Activated T-cell treated with anti-CD3 and anti-CD28 coated beads, Interleukin-2, amount 50 U/mL, for 24 hours (primary cell): ENCODE data around the gene FER.
"Not testable (repeated sequence)": the region's sequence is repeated elsewhere in the genome, so short reads cannot be mapped to it uniquely, and the experiment has no call there.

Source experiments
- DNase-seq: peaks from one replicate; pipeline ENCODE4 v3.0.0-alpha.2; 2020
- H3K27ac Mint-ChIP-seq: 2 replicates; pipeline ENCODE4 v1.8.0; 2020; ENCODE audit warnings: mild to moderate bottlenecking, mixed read lengths
- H3K27me3 Mint-ChIP-seq: 2 replicates; pipeline ENCODE4 v1.8.0; 2020; ENCODE audit warnings: mixed read lengths
- H3K36me3 Mint-ChIP-seq: 2 replicates; pipeline ENCODE4 v1.8.0; 2020; ENCODE audit warnings: low read depth, mixed read lengths
- H3K4me1 Mint-ChIP-seq: 2 replicates; pipeline ENCODE4 v1.8.0; 2020; ENCODE audit warnings: low read depth, mixed read lengths
- H3K4me3 Mint-ChIP-seq: 2 replicates; pipeline ENCODE4 v1.8.0; 2020; ENCODE audit warnings: mild to moderate bottlenecking, moderate library complexity, mixed read lengths
- H3K9me3 Mint-ChIP-seq: 2 replicates; pipeline ENCODE4 v1.8.0; 2020; ENCODE audit warnings: mixed read lengths

Gene FER

DNA sequence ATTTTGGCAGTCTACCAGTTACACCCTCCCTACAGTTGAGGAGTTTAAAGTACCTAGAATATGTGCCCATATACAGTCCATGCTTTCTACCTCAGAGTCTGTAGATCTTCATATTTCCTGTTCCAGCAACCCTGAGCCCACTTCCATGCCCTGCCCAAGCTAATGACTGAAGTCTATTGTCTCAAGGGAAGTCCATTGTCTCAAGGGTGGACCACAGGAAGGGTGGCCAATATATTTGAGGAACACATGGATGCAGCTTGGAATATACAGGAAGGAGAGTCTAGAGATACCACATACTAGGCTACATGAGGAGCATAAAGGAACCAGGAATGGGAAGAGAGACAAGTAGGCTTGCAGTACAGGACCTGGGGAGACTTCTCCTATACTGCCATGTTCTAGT, 274.4 kb downstream of the FER start:
- H3K4me3 Mint-ChIP-seq = no peak overlapping the region
- peaks cover 8% of the 10 kb centered on the region for H3K36me3 Mint-ChIP-seq
- no peaks in the 10 kb centered on the region for H3K4me1 Mint-ChIP-seq
- H3K9me3 Mint-ChIP-seq = peaks cover 8% of the 10 kb centered on the region
- H3K27me3 Mint-ChIP-seq = no peaks in the 10 kb centered on the region
- DNase-seq = no peak
- H3K27ac Mint-ChIP-seq = no peak overlapping the region

DNA sequence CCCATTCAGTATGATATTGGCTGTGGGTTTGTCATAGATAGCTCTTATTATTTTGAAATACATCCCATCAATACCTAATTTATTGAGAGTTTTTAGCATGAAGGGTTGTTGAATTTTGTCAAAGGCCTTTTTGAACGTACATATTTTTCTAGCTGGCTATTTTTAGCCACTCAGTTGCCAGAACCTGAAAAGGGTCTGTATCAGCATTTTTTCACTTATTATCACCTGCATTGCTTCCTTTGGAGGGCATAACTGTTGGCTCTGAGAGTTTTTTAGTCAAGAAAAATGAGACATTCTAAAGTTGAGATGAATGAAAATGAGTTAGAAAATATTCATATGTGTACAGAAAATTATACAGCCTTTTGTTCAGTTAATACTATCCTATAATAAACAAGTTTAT, 278.0 kb downstream of the FER start:
- H3K4me1 Mint-ChIP-seq, H3K27ac Mint-ChIP-seq, DNase-seq, H3K4me3 Mint-ChIP-seq, H3K36me3 Mint-ChIP-seq, H3K27me3 Mint-ChIP-seq, H3K9me3 Mint-ChIP-seq: not testable (repeated sequence)

DNA sequence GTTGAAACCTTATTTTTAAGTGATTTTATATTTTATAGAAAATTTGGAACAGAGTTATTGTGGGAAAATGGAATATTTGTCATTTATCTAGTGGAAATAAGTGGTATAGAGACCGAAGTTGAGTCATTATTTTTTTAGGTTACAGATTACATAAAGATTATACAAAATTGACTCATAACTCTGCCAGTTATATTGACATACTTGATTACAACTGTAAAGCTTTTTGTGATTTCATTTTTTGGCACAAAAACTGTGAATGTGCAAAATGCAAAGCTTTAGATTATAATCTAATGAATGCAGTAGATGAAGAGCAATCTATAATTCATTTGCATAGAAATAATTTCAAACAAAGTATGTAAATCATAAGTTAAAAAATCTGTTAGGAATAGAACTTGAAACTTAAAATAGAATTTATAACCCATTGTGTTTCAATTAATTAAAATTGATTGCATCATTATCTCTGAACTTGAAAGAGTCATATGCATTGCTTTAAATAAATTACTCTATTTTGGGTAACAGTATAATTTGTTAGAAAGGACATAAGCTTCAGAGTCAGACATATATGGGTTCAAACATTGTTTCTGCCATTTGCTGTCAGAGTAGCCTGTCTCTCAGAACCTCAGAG, 280.4 kb downstream of the FER start:
- H3K27ac Mint-ChIP-seq = no peak overlapping the region
- no peaks in the 10 kb centered on the region for H3K4me1 Mint-ChIP-seq
- H3K4me3 Mint-ChIP-seq = no peak overlapping the region
- DNase-seq = no peak
- peaks cover 8% of the 10 kb centered on the region for H3K9me3 Mint-ChIP-seq
- no peaks in the 10 kb centered on the region for H3K27me3 Mint-ChIP-seq
- peaks cover 8% of the 10 kb centered on the region for H3K36me3 Mint-ChIP-seq

DNA sequence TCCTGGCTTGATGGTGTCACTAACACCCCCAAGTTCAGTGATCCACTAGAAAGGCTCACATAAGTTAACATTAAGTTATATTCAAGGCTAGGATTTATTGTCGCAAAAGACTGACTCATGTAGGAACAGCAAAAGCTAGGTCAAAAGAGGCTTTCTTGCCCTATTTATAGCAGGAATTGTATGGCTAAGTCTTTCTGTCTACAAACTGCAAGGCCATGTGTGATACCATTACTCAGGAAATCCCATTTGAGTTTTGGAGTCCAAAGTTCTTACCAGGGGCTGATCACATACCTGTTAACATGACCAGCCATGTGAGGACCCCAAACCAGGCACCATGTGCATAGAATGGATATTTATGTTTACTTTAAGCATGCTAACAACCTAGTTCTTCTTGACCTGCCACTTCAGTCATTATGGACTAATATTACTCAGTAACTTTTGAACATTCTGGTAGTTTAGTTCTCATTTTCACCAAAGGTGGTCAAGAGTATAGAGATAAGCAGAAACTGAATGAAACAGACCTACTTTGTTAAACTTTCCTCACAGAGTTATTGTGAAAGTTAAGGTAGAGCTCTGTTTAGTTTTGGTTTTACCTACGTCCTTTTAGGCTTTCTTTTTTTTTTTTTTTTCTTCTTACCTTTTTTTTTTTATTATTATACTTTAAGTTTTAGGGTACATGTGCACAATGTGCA, 281.1 kb downstream of the FER start:
- Mint-ChIP-seq H3K4me1 (no peaks in the 10 kb centered on the region), H3K9me3 (peaks cover 6% of the 10 kb centered on the region), H3K36me3 (peaks cover 8% of the 10 kb centered on the region), H3K4me3 (no peak overlapping the region), H3K27ac (no peak overlapping the region), H3K27me3 (no peaks in the 10 kb centered on the region)
- no peak for DNase-seq

DNA sequence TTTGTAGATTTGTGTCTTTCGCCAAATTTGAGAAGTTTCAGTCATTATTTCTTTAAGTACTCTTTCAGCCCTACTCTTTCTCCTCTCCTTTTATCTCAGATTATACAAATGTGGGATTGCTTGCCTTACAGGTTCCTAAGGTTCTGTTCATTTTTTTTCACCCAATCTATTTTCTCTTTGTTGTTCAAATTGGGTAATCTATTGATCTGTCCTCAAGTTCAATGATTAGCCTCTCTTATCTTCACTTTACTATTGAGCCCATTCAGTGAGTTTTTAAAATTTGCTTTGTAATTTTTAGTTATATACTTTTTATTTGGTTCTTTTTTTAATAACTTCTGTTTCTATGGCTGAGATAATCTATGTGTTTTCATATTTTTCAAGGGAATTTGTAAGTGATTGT, 282.1 kb downstream of the FER start:
- H3K4me1 Mint-ChIP-seq = no peaks in the 10 kb centered on the region
- no peaks in the 10 kb centered on the region for H3K27me3 Mint-ChIP-seq
- H3K36me3 Mint-ChIP-seq = no peaks in the 10 kb centered on the region
- no peaks in the 10 kb centered on the region for H3K9me3 Mint-ChIP-seq
- no peak for DNase-seq
- no peak overlapping the region for H3K27ac Mint-ChIP-seq
- no peak overlapping the region for H3K4me3 Mint-ChIP-seq

DNA sequence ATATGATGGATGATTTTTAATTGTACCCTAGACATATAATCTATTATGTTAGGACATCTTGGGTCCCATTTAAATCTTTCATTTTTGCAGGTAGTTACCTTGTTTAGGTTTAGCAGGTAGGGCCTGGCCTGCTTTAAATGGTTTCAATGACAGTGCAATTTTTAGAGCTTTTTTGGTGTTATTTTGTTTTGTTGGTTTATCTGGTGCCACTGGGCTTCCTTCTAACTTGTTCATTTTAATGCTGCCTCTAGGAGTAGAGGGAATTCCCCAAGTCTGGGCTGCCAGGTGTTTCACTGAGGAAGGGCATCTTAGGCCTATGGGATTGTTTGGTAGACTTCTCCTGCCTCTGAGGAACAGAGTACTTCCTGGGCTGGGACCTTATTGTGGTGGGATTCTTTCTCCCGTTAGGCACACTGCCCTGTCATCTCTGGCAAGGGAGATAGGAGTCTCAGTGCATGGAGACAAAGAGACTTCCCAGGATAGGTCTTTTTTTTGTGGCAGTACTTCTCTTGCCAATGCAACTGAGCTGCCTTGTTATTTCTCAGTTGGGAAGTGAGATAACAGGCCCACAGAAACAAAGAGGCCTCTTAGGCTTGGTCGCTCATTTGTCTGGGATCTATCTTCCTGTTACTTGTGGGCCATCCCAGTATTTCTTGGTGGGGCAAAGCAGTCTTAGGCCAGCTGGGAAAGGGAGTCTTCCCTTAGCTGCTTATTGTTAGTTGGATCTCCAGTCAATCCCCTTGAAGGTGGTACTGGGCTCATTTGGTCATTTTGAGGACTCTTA, 282.9 kb downstream of the FER start:
- no peaks in the 10 kb centered on the region for H3K4me1 Mint-ChIP-seq
- no peak for DNase-seq
- H3K9me3 Mint-ChIP-seq = no peaks in the 10 kb centered on the region
- no peak overlapping the region for H3K27ac Mint-ChIP-seq
- no peaks in the 10 kb centered on the region for H3K27me3 Mint-ChIP-seq
- no peaks in the 10 kb centered on the region for H3K36me3 Mint-ChIP-seq
- H3K4me3 Mint-ChIP-seq = no peak overlapping the region

DNA sequence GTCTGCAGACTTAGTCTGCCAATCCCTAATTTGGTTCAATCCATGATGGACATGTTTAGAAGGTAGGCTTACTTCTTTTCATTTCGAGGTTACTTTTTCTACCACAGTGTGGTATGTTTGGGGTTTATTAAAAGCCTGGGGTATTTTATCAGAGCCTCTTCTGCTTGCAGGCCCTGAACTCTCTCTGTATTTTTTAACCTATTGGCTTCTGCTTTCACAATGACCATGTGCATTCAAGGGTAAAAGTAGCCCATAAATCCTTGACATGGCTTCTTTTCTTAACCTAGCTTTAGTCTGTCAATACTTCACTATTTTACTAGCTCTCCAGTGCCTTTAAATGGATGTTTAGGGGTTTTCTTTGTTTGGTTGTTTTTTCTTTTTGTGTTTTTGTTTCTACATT, 286.6 kb downstream of the FER start:
- no peak for DNase-seq
- Mint-ChIP-seq H3K27ac (no peak overlapping the region), H3K4me1 (no peaks in the 10 kb centered on the region), H3K36me3 (peaks cover 3% of the 10 kb centered on the region), H3K27me3 (no peaks in the 10 kb centered on the region), H3K4me3 (no peak overlapping the region), H3K9me3 (no peaks in the 10 kb centered on the region)

DNA sequence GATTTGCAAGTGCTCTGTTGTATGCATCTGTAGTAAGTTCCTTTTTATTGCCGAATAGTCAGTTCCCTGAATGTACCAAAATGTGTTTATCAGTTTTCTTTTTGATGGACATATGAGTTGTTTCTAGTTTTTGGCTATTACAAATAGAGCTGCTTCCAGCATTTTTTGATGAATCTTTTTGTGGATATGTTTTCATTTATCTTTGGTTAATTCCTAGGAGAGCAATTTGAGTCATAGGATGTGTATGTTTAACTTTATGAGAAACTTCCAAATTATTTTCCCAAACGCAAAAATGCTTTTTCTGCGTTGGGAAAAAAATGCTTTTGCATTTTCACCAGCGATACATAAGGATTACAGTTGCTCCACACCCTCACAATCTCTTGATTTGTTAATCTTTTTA, 287.7 kb downstream of the FER start:
- Mint-ChIP-seq H3K9me3 (no peaks in the 10 kb centered on the region), H3K4me1 (no peaks in the 10 kb centered on the region), H3K27me3 (no peaks in the 10 kb centered on the region), H3K36me3 (peaks cover 3% of the 10 kb centered on the region), H3K4me3 (no peak overlapping the region), H3K27ac (no peak overlapping the region)
- DNase-seq = no peak

DNA sequence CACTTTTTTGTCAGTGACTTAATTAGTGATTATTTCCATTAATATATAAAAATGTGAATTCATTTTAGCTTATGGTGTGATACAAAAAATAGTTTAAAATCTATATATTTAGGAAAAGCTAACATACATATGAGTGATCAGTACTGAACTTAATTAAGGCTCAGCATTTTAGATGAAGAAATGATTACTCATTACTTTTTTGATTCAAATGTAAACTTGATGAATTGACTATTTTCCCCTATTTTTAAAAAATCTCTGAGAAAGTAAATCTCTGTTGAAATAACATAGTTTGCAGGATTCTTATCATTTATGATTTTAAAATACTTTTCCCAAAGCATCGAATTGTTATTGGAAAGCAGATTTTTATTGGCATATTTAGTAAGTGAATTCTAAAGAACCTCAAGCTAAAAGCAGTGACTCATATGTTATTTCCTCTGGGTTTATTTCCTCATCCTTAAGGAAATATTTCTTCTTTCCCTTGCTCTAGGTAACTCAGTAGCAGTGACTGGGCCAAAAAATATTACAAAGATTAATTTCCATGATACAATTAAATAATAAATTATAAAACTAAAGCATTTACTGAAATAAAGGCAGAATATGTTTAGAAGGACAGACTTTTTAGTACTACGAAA, 290.6 kb downstream of the FER start:
- no peaks in the 10 kb centered on the region for H3K9me3 Mint-ChIP-seq
- peaks cover 3% of the 10 kb centered on the region for H3K36me3 Mint-ChIP-seq
- no peaks in the 10 kb centered on the region for H3K4me1 Mint-ChIP-seq
- no peaks in the 10 kb centered on the region for H3K27me3 Mint-ChIP-seq
- no peak overlapping the region for H3K27ac Mint-ChIP-seq
- DNase-seq = no peak
- H3K4me3 Mint-ChIP-seq = no peak overlapping the region

DNA sequence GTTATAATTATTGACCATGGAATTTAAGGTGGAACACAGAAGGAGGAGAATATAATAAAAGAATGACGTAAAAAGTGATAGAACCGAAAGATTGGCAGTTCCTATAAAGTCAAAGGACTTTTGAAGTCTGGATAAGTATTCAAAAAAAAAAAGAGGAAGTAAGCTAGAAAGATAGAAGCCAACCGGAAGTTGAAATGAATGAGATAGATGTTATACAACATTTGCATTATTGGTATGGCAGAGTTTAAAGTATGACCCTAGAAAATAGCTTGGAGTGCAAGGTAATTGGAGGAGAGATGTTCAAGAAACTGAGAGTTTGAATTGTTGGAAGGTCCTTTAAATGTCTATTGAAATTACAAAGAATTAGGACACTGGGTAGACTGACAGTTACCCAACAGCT, 293.6 kb downstream of the FER start:
- Mint-ChIP-seq H3K27ac (no peak overlapping the region), H3K4me1 (no peaks in the 10 kb centered on the region), H3K4me3 (no peak overlapping the region), H3K36me3 (peaks cover 3% of the 10 kb centered on the region), H3K27me3 (no peaks in the 10 kb centered on the region), H3K9me3 (no peaks in the 10 kb centered on the region)
- no peak for DNase-seq

DNA sequence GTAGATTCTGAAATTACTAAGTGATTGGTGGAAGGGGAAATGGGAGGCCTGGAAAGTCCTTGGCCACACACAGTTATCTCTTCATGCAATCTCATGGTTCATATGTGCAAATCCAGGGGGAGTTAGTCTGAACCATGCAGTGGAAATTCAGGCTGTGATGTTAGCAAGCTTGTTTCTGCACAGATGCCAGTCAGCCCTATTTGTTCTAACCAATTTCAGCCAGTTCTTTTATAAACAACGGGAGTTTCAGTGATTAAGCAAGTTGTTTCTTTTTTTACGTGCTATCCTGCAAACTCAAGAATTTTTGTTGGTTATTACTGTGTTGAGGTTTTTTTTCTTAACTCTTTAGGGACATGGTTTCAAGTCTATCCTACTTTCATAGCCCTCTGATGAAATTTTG, 298.0 kb downstream of the FER start:
- no peak overlapping the region for H3K4me3 Mint-ChIP-seq
- H3K4me1 Mint-ChIP-seq = no peaks in the 10 kb centered on the region
- no peaks in the 10 kb centered on the region for H3K27me3 Mint-ChIP-seq
- DNase-seq = no peak
- H3K36me3 Mint-ChIP-seq = peaks cover 3% of the 10 kb centered on the region
- no peak overlapping the region for H3K27ac Mint-ChIP-seq
- no peaks in the 10 kb centered on the region for H3K9me3 Mint-ChIP-seq

DNA sequence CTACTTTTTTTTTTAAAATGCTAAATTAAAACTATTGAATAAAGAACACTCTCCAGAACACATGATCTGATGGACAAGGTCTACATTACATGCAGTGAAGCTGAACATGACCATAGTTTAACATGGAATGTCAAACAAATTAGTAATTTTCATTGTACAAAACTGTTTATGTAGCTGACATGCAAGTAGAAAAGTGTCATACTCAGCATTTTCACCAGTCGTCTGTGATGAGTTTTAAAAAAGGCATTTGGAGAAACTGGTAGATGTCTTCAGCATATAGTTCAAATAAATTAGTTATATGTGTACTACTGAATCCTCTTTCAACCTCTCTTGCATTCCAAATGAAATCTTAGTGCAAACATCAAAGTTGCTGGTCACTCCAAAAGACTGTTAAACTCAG, 301.9 kb downstream of the FER start:
- Mint-ChIP-seq H3K27me3 (no peaks in the 10 kb centered on the region), H3K4me1 (no peaks in the 10 kb centered on the region), H3K9me3 (no peaks in the 10 kb centered on the region), H3K36me3 (peaks cover 18% of the 10 kb centered on the region), H3K27ac (no peak overlapping the region), H3K4me3 (no peak overlapping the region)
- DNase-seq = no peak

DNA sequence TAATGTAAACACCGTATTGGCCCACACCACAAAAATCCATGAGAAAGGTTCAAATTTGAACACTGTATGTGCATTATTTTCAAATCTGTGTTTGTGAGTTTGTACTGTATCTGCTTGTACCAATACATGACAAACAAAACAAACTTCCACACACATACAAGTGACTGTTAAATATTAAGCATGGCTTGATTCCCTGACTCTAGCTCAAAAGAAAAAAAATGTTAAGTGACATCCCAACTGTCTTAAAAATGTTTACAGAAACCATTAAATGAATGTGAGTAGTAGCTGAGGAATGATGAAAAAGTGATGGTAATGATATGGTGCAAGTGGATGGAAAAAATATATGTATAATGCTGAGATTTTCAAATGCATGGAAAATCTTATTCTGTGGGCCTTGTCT, 302.6 kb downstream of the FER start:
- H3K9me3 Mint-ChIP-seq, H3K4me3 Mint-ChIP-seq, H3K27ac Mint-ChIP-seq, DNase-seq, H3K4me1 Mint-ChIP-seq, H3K27me3 Mint-ChIP-seq: not testable (repeated sequence)
- H3K36me3 Mint-ChIP-seq = peaks cover 18% of the 10 kb centered on the region

DNA sequence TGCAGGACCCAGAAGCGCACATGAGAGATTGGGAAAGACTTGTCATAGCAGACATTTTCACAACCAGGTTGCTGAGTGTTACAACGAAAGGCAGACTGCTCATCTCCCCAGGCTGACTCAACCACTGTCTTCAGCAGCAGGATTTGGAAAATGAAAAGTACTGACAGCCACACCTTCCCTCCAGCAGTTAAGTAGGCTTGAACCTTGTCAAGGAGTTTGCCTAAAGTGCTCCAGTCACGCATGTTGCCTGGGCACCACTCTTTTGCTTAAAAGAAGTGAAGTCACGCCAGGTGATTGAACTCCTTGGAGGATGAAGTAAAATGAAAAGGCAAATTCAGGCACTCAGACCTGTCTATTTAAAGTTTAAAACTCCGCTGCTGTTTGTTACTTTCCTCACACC, 304.5 kb downstream of the FER start:
- not testable (repeated sequence) for H3K4me1 Mint-ChIP-seq, H3K9me3 Mint-ChIP-seq, H3K27me3 Mint-ChIP-seq, H3K4me3 Mint-ChIP-seq, H3K27ac Mint-ChIP-seq, DNase-seq
- H3K36me3 Mint-ChIP-seq = peaks cover 16% of the 10 kb centered on the region

DNA sequence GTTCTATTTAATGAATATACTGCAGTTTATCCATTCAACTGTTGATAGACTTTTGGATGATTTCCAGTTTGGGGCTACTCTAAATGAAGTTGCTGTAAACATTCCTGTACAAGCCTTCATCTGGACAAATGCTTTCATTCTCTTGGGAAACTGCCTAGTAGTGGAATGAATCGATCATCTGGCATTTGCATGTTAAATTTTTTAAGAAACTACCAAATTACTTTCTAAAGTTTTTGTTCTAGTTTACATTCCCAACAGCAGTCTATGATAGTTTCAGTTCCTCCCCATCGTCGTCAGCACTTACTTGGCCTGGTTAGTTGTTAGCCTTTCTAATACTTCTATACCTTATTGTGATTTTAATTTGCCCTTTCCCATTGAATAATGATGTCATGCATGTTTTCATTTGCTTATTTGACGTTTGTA, 306.3 kb downstream of the FER start:
- DNase-seq = no peak
- Mint-ChIP-seq H3K4me1 (no peaks in the 10 kb centered on the region), H3K36me3 (peaks cover 16% of the 10 kb centered on the region), H3K4me3 (no peak overlapping the region), H3K9me3 (no peaks in the 10 kb centered on the region), H3K27me3 (no peaks in the 10 kb centered on the region), H3K27ac (no peak overlapping the region)
